ENCODE measurements around the gene ACSF3.

ACSF3 gene

GRCh38 chr16:89122322-89122851, 28.7 kb downstream of the ACSF3 start:
- no peak overlapping the region for H3K4me3 ChIP-seq (ENCODE audit: low read depth, low read length)
- TF ChIP-seq BCL11A (tag by site-specific recombination; IDR thresholded peaks at IDR 0.05; ENCODE audit: low read depth), result no peak
- TF ChIP-seq ZNF558 (tag by site-specific recombination; IDR thresholded peaks at IDR 0.05), result no peak
- no peak for TF ChIP-seq SCRT1 (tag by site-specific recombination; IDR thresholded peaks at IDR 0.05; ENCODE audit: borderline replicate concordance)
- no peak for TF ChIP-seq ZNF530 (tag by site-specific recombination; IDR thresholded peaks at IDR 0.05; ENCODE audit: low read depth)
- TF ChIP-seq ZNF223 (tag by site-specific recombination; IDR thresholded peaks at IDR 0.05), result no peak
- no peak for TF ChIP-seq ZNF266 (tag by site-specific recombination; IDR thresholded peaks at IDR 0.05; ENCODE audit: low read depth)
- no peak for TF ChIP-seq ZNF138 (tag by site-specific recombination; IDR thresholded peaks at IDR 0.05; ENCODE audit: borderline replicate concordance)
- TF ChIP-seq ZBTB20 (tag by site-specific recombination; IDR thresholded peaks at IDR 0.05), result no peak
- TF ChIP-seq CTCF (tag by site-specific recombination; IDR thresholded peaks at IDR 0.05), result no peak
- TF ChIP-seq PRDM4 (tag by site-specific recombination; IDR thresholded peaks at IDR 0.05), result no peak
- no peak for TF ChIP-seq ZBTB11 (tag by site-specific recombination; conservative IDR thresholded peaks at IDR 0.05; ENCODE audit: low read depth)
- TF ChIP-seq ZNF10 (tag by site-specific recombination; IDR thresholded peaks at IDR 0.05), result no peak
- no peak for TF ChIP-seq ZNF548 (tag by site-specific recombination; IDR thresholded peaks at IDR 0.05)
- no peak for TF ChIP-seq MZF1 (tag by site-specific recombination; IDR thresholded peaks at IDR 0.05; ENCODE audit: borderline replicate concordance)
- peaks cover 4 to 67% of the 10 kb centered on the region in 2 experiments; a peak in 2 of 3 replicates for H3K36me3 ChIP-seq (ENCODE audit: control insufficient read depth in 2 of 2, insufficient read depth in 1 of 2, low read length in 2 of 2)
- ChIA-PET POLR2A (no interaction called here), CTCF (no interaction called here)
- no peaks in the 10 kb centered on the region for H3K9me3 ChIP-seq (ENCODE audit: control insufficient read depth, insufficient read depth, low read depth, low read length)
- no peaks in the 10 kb centered on the region for H3K4me1 ChIP-seq (ENCODE audit: control insufficient read depth, insufficient read depth, low read length)
- H3K27ac ChIP-seq (ENCODE audit: extremely low read depth, low read depth, low read length), result no peak overlapping the region

- H3K27ac ChIP-seq (ENCODE audit: extremely low read depth, low read depth, low read length), result no peak overlapping the region
- ChIA-PET POLR2A (no interaction called here), CTCF (no interaction called here)
- no peaks in the 10 kb centered on the region for H3K4me1 ChIP-seq (ENCODE audit: control insufficient read depth, insufficient read depth, low read length)
- peaks cover 4 to 60% of the 10 kb centered on the region in 2 experiments; a peak in 2 of 3 replicates for H3K36me3 ChIP-seq (ENCODE audit: control insufficient read depth in 2 of 2, insufficient read depth in 1 of 2, low read length in 2 of 2)
- no peaks in the 10 kb centered on the region for H3K9me3 ChIP-seq (ENCODE audit: control insufficient read depth, insufficient read depth, low read depth, low read length)
- no peak for TF ChIP-seq ELK4 (IDR thresholded peaks at IDR 0.05; ENCODE audit: borderline replicate concordance, low read depth, low read length)
- no peak for TF ChIP-seq ZNF416 (tag by site-specific recombination; IDR thresholded peaks at IDR 0.05)
- TF ChIP-seq ZNF837 (tag by site-specific recombination; IDR thresholded peaks at IDR 0.05), result no peak
- no peak overlapping the region for H3K4me3 ChIP-seq (ENCODE audit: low read depth, low read length)
Observed at GRCh38 chr16:89123001-89123830, 29.6 kb downstream of the ACSF3 start.
